Ectodermal cell (in vitro differentiated cells): ENCODE data around the gene TMC5.

Experiments
- H3K27ac ChIP-seq: 2 replicates; pipeline ENCODE4 v1.7.0; 2013; ENCODE audit warnings: mild to moderate bottlenecking, low read depth, low read length; ENCODE audit not compliant: insufficient read depth, poor library complexity, severe bottlenecking
- H3K27me3 ChIP-seq: 2 replicates; pipeline ENCODE4 v1.7.0; 2013; ENCODE audit warnings: mild to moderate bottlenecking, low read length; ENCODE audit not compliant: insufficient read depth, control insufficient read depth, poor library complexity, severe bottlenecking
- H3K36me3 ChIP-seq: one replicate; pipeline ENCODE4 v1.7.0; 2013; ENCODE audit warnings: low read length; ENCODE audit not compliant: control insufficient read depth, insufficient read depth
- H3K4me1 ChIP-seq: one replicate; pipeline ENCODE4 v1.7.0; 2013; ENCODE audit warnings: low read length; ENCODE audit not compliant: control insufficient read depth, insufficient read depth
- H3K4me3 ChIP-seq: 2 replicates; pipeline ENCODE4 v1.7.0; 2013; ENCODE audit warnings: low read depth, low read length, control low read depth; ENCODE audit not compliant: insufficient read depth
- H3K9me3 ChIP-seq: 2 replicates; pipeline ENCODE4 v1.7.0; 2013; ENCODE audit warnings: mild to moderate bottlenecking, low read length, moderate library complexity; ENCODE audit not compliant: control insufficient read depth
- WGBS, 2 experiments: methylation state at CpG; one replicate each; pipeline ENCODE4 v1.1.7; 2013; ENCODE audit warnings: missing lambda C conversion rate in 2 of 2; 5-methylcytosine and 5-hydroxymethylcytosine counted together

TMC5 gene

GRCh38 chr16:19446300-19446846 is 28.7 kb downstream of the TMC5 start:
- 90 to 91% methylated on average over 4 of the region's 4 CpGs for WGBS, 2 experiments

DNA sequence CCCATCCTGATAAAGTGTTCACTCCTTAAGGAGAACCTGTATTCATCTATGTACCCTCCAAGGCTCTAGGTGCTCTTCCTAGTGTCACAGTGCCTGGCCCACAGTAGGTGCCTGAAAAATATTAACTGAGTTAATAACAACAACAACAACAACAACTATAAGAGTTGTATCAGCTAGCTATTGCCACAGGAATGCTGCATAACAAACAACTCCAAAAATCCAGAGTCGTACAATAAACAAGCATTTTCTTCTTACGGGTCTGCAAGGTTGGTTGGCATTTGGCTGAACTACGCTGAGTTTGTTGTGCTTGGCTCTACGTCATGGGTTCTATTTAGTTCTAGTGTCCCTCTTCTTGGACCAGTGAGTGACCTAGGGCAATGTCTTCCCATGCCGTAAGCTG is 29.2 kb downstream of the TMC5 start:
- H3K9me3 ChIP-seq, result no peaks in the 10 kb centered on the region
- no peak overlapping the region for H3K4me3 ChIP-seq
- H3K4me1 ChIP-seq, result no peaks in the 10 kb centered on the region
- H3K27ac ChIP-seq, result no peak overlapping the region
- H3K36me3 ChIP-seq, result no peaks in the 10 kb centered on the region
- 95 to 96% methylated on average over 5 of the region's 5 CpGs for WGBS, 2 experiments
- H3K27me3 ChIP-seq, result no peaks in the 10 kb centered on the region

More at GRCh38 chr16:19446300-19446846, 28.7 kb downstream of the TMC5 start:
- Histone ChIP-seq H3K9me3 (no peaks in the 10 kb centered on the region), H3K27me3 (no peaks in the 10 kb centered on the region), H3K27ac (no peak overlapping the region), H3K36me3 (no peaks in the 10 kb centered on the region), H3K4me3 (no peak overlapping the region), H3K4me1 (no peaks in the 10 kb centered on the region)

DNA sequence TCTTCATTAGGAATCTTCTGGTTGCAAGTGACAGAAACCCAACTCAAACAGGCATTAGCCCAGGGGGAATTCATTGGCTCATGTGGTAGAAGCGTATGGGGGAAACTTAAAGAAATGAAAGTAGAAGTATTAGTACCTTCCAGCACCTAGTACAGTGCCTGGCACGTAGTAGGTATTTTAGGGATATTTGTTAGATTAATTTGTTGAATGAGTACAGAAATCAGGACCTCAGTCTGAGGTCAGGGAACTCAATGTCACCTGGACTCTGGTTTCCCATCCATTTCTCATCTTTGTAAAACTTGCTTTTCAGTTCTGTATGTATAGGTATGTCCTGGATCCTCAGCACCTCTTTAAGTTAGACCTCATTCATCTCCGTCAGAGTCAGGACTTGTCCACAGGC is 32.5 kb downstream of the TMC5 start:
- WGBS, 2 experiments, result 94 to 97% methylated on average over 3 of the region's 3 CpGs
- Histone ChIP-seq H3K4me1 (no peaks in the 10 kb centered on the region), H3K27me3 (no peaks in the 10 kb centered on the region), H3K27ac (no peak overlapping the region), H3K36me3 (no peaks in the 10 kb centered on the region), H3K9me3 (no peaks in the 10 kb centered on the region), H3K4me3 (no peak overlapping the region)

- H3K36me3 ChIP-seq, result no peaks in the 10 kb centered on the region
- H3K4me3 ChIP-seq, result no peak overlapping the region
- WGBS, 2 experiments, result 89 to 91% methylated on average over 9 of the region's 9 CpGs
- H3K4me1 ChIP-seq, result no peaks in the 10 kb centered on the region
- no peak overlapping the region for H3K27ac ChIP-seq
- H3K27me3 ChIP-seq, result no peaks in the 10 kb centered on the region
- H3K9me3 ChIP-seq, result no peaks in the 10 kb centered on the region
Measured at GRCh38 chr16:19458722-19459379, 41.2 kb downstream of the TMC5 start.

GRCh38 chr16:19460397-19460796 is 42.7 kb downstream of the TMC5 start:
- no peaks in the 10 kb centered on the region for H3K27me3 ChIP-seq

DNA sequence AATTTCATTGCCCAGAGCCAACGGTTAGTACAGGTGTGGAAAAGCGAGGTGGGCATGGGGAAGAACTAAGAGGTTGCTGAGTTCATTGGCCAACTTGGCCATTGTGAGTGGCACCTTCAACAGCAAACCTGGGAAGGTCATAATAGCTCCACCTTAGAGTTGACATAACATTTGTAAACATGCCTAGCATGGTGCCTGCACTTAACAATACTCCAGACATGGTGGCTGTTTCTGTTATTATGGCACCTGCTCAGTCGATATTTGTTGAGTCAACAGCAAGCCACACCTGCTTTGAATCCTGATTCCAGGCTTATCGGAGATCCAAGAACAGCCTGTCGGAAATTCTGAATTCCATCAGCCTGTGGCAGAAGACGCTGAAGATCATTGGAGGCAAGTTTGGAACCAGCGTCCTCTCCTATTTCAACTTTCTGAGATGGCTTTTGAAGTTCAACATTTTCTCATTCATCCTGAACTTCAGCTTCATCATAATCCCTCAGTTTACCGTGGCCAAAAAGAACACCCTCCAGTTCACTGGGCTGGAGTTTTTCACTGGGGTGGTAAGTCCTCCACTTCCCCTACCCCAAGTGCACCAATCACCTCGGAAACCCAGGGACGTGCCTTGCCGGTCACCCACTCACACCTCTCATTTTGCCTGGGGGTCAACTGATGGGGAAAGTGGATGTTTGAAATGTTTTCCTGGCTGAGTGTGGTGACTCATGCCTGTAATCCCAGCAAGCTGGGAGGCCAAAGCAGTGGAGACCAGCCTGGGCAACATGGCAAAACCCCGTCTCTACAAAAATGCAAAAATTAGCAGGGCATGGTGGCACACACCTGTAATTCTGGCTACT is 46.0 kb downstream of the TMC5 start:
- Histone ChIP-seq H3K36me3 (no peaks in the 10 kb centered on the region), H3K4me1 (no peaks in the 10 kb centered on the region), H3K9me3 (peaks cover 3% of the 10 kb centered on the region), H3K27me3 (no peaks in the 10 kb centered on the region), H3K4me3 (no peak overlapping the region), H3K27ac (no peak overlapping the region)
- 93 to 94% methylated on average over 9 to 12 of the region's 12 CpGs for WGBS, 2 experiments

More at GRCh38 chr16:19460397-19460796, 42.7 kb downstream of the TMC5 start:
- Histone ChIP-seq H3K4me3 (no peak overlapping the region), H3K27ac (no peak overlapping the region), H3K4me1 (no peaks in the 10 kb centered on the region), H3K36me3 (no peaks in the 10 kb centered on the region), H3K9me3 (no peaks in the 10 kb centered on the region)
- 94 to 100% methylated on average over 2 of the region's 2 CpGs for WGBS, 2 experiments

DNA sequence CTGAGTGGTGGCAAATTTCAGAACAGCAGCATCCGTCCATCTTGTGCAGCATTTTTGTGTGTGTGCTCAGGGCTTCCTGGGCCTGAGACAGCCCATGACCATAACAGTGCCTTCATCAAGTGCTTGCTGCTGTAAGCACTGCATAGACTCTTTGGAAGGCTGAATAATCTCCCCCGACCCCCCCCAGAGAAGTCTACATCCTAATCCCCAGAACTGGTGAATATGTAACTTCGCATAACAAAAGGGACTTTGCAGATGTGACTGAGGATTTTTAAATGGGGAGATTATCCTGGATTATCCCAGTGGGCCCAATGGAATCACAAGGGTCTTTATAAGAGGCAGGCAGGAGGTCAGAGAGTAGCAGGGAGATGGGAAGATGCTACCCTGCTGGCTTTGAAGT is 50.6 kb downstream of the TMC5 start:
- Histone ChIP-seq H3K27me3 (no peaks in the 10 kb centered on the region), H3K4me3 (no peak overlapping the region), H3K4me1 (no peaks in the 10 kb centered on the region), H3K9me3 (peaks cover 3% of the 10 kb centered on the region), H3K27ac (no peak overlapping the region), H3K36me3 (no peaks in the 10 kb centered on the region)
- 87 to 94% methylated on average over 3 of the region's 3 CpGs for WGBS, 2 experiments

GRCh38 chr16:19472482-19472881 is 54.8 kb downstream of the TMC5 start:
- no peaks in the 10 kb centered on the region for H3K36me3 ChIP-seq
- 93 to 95% methylated on average over 6 of the region's 6 CpGs for WGBS, 2 experiments
- H3K27ac ChIP-seq, result no peak overlapping the region
- peaks cover 3% of the 10 kb centered on the region for H3K9me3 ChIP-seq
- H3K4me1 ChIP-seq, result no peaks in the 10 kb centered on the region
- no peak overlapping the region for H3K4me3 ChIP-seq
- no peaks in the 10 kb centered on the region for H3K27me3 ChIP-seq

- Histone ChIP-seq H3K36me3 (no peaks in the 10 kb centered on the region), H3K4me1 (no peaks in the 10 kb centered on the region), H3K4me3 (no peak overlapping the region), H3K27me3 (no peaks in the 10 kb centered on the region), H3K9me3 (no peaks in the 10 kb centered on the region), H3K27ac (no peak overlapping the region)
- WGBS, 2 experiments, result 66 to 72% methylated on average over 5 of the region's 5 CpGs
Measured at GRCh38 chr16:19474617-19475016, 56.9 kb downstream of the TMC5 start.

- H3K36me3 ChIP-seq, result no peaks in the 10 kb centered on the region
- no peak overlapping the region for H3K4me3 ChIP-seq
- no peaks in the 10 kb centered on the region for H3K27me3 ChIP-seq
- H3K9me3 ChIP-seq, result no peaks in the 10 kb centered on the region
- no peaks in the 10 kb centered on the region for H3K4me1 ChIP-seq
- 89 to 92% methylated on average over 1 of the region's 1 CpG for WGBS, 2 experiments
- H3K27ac ChIP-seq, result no peak overlapping the region
Measured at GRCh38 chr16:19478505-19478904, 60.8 kb downstream of the TMC5 start.
